Hepatocyte (in vitro differentiated cells): ENCODE data around the gene SRPK2.

Source experiments
- EZH2 ChIP-seq: fragments of 200-600 bp; sonication (generic); IDR thresholded peaks from 2 replicates; pipeline ENCODE4 v1.6.1; 2016; ENCODE audit warnings: antibody characterized with exemption, mild to moderate bottlenecking, borderline replicate concordance
- TF ChIP-seq, protein P1 (sequence below): fragments of 200-600 bp; sonication (generic); IDR thresholded peaks from 2 replicates; pipeline ENCODE4 v1.5.1; 2016; ENCODE audit warnings: antibody characterized with exemption, mild to moderate bottlenecking; ENCODE audit not compliant: poor library complexity

DNA sequence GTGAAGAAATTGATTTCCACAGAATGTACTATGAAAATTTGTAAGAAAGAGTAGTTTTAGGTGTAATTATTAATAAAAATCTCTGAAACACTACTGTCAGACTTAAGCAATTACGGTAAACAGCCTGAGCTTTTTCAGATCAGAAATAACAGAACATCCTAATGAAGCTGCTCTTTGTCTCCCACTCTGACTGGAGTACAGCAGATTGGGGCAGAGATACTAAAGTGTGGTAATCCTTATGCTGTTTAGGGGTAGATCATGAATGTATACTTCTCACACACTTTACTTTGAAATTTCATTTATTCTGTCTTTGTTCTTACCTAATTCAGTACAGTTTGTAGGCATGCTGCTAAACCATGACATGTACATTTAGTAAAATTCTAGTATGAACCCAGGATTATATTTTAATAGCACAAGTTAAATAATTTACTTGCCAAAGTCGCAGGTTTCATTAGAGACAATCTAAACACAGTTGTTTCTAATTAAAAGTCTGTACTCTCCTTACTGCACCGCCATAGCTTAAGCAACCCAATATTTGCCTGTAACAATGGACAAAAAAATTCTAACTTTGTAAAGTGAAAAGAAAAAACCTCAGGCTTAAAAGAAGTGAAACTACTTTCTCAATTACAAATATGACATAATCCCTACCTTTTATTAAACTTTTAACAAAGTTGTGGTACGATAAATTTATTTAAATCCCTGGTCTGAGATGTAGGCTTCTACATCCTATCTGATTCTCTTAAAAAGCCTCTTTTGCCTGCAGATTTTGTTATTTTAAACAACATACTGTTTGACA is 286.0 kb downstream of the SRPK2 start:
- TF ChIP-seq, protein P1, sequence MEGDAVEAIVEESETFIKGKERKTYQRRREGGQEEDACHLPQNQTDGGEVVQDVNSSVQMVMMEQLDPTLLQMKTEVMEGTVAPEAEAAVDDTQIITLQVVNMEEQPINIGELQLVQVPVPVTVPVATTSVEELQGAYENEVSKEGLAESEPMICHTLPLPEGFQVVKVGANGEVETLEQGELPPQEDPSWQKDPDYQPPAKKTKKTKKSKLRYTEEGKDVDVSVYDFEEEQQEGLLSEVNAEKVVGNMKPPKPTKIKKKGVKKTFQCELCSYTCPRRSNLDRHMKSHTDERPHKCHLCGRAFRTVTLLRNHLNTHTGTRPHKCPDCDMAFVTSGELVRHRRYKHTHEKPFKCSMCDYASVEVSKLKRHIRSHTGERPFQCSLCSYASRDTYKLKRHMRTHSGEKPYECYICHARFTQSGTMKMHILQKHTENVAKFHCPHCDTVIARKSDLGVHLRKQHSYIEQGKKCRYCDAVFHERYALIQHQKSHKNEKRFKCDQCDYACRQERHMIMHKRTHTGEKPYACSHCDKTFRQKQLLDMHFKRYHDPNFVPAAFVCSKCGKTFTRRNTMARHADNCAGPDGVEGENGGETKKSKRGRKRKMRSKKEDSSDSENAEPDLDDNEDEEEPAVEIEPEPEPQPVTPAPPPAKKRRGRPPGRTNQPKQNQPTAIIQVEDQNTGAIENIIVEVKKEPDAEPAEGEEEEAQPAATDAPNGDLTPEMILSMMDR: no peak
- TF ChIP-seq EZH2: no peak
